ENCODE results near the gene CABLES1. TPM values are rescaled to one million over a fixed set of nuclear protein-coding genes. Genes with fewer than 3 reads are reported as not detected.

CABLES1 gene
- total RNA-seq, 1 donor, result 0.10 TPM

- no peaks in the 10 kb centered on the region for H3K27me3 ChIP-seq (ENCODE audit: insufficient read depth, low read length)
- no peaks in the 10 kb centered on the region for H3K9me3 ChIP-seq (ENCODE audit: low read depth, low read length)
- H3K4me3 ChIP-seq (ENCODE audit: low read length), result no peak overlapping the region
Observed at GRCh38 chr18:23183411-23184150, 48.3 kb downstream of the CABLES1 start.

DNA sequence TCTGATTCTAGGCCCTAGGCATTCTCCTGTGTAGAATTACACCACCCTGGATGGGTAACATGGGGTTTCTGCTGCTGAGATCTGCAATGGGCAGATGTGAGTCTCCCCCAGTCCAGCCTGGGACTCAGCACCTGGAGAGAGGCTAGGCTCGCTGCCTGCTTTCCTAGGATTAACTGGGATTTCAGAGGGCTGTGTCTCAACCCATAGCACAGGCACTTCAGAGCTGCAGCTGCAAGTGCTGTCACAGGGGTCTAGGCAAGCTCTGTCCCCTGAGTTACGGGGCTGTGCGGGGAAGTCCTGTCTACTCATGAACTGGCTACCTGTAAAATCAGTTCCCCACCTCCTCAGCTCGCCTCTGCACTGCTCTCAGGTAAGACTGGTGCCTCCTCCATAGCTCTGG is 51.5 kb downstream of the CABLES1 start:
- Histone ChIP-seq H3K4me3 (ENCODE audit: low read length) (no peak overlapping the region), H3K27me3 (ENCODE audit: insufficient read depth, low read length) (no peaks in the 10 kb centered on the region), H3K4me1 (ENCODE audit: insufficient read depth, low read length) (no peaks in the 10 kb centered on the region), H3K9me3 (ENCODE audit: low read depth, low read length) (no peaks in the 10 kb centered on the region)

More at GRCh38 chr18:23183411-23184150, 48.3 kb downstream of the CABLES1 start:
- H3K4me1 ChIP-seq (ENCODE audit: insufficient read depth, low read length), result no peaks in the 10 kb centered on the region

- Histone ChIP-seq H3K4me3 (ENCODE audit: low read length) (no peak overlapping the region), H3K9me3 (ENCODE audit: low read depth, low read length) (no peaks in the 10 kb centered on the region), H3K27me3 (ENCODE audit: insufficient read depth, low read length) (no peaks in the 10 kb centered on the region), H3K4me1 (ENCODE audit: insufficient read depth, low read length) (no peaks in the 10 kb centered on the region)
Observed at GRCh38 chr18:23188068-23188760, 52.9 kb downstream of the CABLES1 start.

DNA sequence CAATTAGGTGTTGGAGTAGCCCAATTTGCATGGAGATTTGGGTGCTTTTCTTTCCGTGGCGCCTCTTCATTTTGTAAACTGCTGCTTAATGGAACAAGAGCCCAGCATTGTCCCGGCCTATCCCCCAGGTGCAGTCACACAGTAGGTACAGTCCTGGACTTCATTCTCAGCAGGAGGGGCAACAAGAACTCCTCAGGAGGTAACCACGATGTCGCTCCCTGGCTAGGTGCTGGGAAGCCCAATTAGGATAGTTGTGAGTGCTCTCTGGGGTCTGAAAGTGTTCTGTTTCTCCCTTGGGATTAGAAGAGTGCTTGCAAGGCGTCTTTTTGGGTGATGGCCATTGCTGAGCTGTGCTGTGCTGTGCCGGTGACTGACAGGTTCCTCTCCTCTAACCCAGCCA is 53.8 kb downstream of the CABLES1 start:
- no peaks in the 10 kb centered on the region for H3K27me3 ChIP-seq (ENCODE audit: insufficient read depth, low read length)
- no peaks in the 10 kb centered on the region for H3K4me1 ChIP-seq (ENCODE audit: insufficient read depth, low read length)
- no peak overlapping the region for H3K4me3 ChIP-seq (ENCODE audit: low read length)
- no peaks in the 10 kb centered on the region for H3K9me3 ChIP-seq (ENCODE audit: low read depth, low read length)

DNA sequence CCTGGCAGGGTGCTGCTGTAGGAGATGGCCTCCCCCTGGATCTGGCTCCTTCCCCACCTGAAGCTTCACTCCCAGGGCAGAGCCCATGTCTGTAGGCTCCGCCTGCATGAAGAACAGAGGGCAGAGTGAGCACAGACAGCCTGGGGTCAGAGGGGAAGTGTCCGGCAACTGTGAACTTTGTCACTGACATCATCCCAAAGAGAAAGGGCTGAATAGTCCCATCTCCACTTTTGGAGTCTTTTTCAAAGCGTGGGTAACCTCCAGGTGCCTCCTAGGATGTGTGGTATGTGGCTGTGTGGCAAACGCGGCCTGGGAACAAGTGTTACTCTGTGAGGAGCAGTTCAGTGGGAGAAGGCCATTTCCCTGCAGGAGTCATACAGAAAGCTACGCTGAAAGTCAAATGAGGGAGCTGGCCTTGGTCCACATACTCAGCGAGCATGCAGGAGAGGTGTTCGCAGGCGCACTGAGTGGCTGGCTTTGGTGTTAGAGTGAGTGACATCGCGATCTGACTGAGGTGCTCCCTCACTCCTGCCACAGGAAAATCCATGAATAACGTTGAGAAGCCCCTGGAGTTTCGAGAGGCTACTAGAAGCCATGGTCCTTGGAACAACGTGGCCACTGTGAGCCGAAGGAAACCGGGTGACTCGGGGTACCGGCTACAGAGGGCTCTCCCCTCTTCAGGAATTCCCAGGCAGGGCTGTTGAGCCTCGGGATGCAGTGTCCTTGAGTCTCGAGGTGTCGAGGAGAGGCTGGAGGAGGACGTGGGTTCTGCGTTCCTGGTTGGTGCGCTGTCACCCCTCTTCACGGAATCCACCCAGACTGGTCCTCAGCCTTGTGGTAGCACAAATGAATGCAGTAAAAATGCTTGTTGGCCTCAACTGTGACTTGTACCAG is 54.7 kb downstream of the CABLES1 start:
- no peak overlapping the region for H3K4me3 ChIP-seq (ENCODE audit: low read length)
- no peaks in the 10 kb centered on the region for H3K4me1 ChIP-seq (ENCODE audit: insufficient read depth, low read length)
- H3K9me3 ChIP-seq (ENCODE audit: low read depth, low read length), result no peaks in the 10 kb centered on the region
- H3K27me3 ChIP-seq (ENCODE audit: insufficient read depth, low read length), result no peaks in the 10 kb centered on the region

GRCh38 chr18:23191232-23191631 is 55.9 kb downstream of the CABLES1 start:
- Histone ChIP-seq H3K4me3 (ENCODE audit: low read length) (no peak overlapping the region), H3K4me1 (ENCODE audit: insufficient read depth, low read length) (no peaks in the 10 kb centered on the region), H3K9me3 (ENCODE audit: low read depth, low read length) (no peaks in the 10 kb centered on the region), H3K27me3 (ENCODE audit: insufficient read depth, low read length) (no peaks in the 10 kb centered on the region)

DNA sequence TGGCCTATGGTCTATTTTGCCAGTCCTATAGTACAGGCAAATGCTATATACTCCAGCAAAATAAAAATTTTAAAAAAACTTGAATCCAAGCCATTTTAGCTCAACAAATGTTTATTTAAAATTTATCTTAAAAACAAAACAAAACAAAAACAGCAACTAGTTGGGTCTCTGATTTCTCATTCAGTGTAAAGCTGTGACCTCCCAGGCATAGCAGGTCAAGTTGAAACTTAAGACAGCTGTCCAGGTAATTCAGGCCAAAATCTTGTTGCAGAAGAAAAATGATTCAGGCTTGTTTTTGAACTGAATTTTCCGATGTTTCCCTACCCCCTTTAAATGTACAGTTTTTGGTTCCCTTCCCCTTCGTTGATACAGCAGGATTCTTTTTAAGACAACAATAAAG is 58.5 kb downstream of the CABLES1 start:
- Histone ChIP-seq H3K4me3 (ENCODE audit: low read length) (no peak overlapping the region), H3K27me3 (ENCODE audit: insufficient read depth, low read length) (no peaks in the 10 kb centered on the region), H3K4me1 (ENCODE audit: insufficient read depth, low read length) (no peaks in the 10 kb centered on the region), H3K9me3 (ENCODE audit: low read depth, low read length) (no peaks in the 10 kb centered on the region)

- Histone ChIP-seq H3K4me3 (ENCODE audit: low read length) (no peak overlapping the region), H3K4me1 (ENCODE audit: insufficient read depth, low read length) (no peaks in the 10 kb centered on the region), H3K9me3 (ENCODE audit: low read depth, low read length) (no peaks in the 10 kb centered on the region), H3K27me3 (ENCODE audit: insufficient read depth, low read length) (no peaks in the 10 kb centered on the region)
Observed at GRCh38 chr18:23194155-23194996, 59.1 kb downstream of the CABLES1 start.

DNA sequence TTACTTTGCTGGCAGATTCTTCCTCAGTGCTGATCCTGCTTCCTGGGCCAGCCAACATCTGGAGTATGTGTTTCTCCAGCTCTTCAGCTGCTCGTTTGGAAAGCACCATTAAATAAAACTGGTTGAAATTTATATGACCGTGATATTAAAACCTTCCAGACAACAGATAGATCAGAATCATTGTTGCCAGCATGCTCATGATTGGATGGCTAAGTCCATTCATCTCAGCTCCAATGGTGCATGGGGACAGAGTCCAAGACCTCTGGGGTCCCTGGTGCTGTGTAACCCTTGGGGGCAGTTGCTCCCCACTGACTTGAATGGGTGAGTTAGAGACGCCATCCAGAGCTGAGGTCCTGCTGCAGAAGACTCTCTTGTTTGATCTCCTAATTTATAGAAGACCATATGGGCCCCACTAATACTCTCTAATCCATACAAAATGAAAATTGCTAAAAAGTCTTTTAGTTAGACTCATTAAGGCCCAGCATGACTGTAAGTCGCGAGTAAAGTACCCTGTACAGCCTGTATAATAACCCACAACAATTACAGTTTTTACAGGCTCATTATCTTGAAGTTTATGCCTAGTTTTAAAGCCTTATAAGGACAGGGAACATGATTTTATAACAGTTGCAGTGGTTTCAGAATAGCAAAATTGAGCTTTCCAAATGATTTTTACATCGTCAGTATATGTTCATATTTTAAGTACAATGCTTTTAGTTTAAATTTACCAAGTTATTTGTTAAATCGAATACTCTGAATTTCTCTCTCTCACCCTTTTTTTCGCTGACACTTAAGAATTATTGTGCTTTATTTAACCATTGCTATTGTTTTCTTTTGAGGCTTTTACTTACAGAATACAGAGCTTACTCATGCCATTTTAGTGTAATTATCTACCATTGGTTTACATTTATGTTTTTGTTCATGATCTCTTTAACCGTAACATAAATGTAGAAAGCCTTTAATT is 60.0 kb downstream of the CABLES1 start:
- H3K4me1 ChIP-seq (ENCODE audit: insufficient read depth, low read length), result no peaks in the 10 kb centered on the region
- H3K9me3 ChIP-seq (ENCODE audit: low read depth, low read length), result no peaks in the 10 kb centered on the region

GRCh38 chr18:23196119-23197007 is 61.1 kb downstream of the CABLES1 start:
- Histone ChIP-seq H3K4me3 (ENCODE audit: low read length) (no peak overlapping the region), H3K9me3 (ENCODE audit: low read depth, low read length) (no peaks in the 10 kb centered on the region), H3K4me1 (ENCODE audit: insufficient read depth, low read length) (no peaks in the 10 kb centered on the region), H3K27me3 (ENCODE audit: insufficient read depth, low read length) (no peaks in the 10 kb centered on the region)

More for the DNA sequence above, 60.0 kb downstream of the CABLES1 start:
- Histone ChIP-seq H3K4me3 (ENCODE audit: low read length) (no peak overlapping the region), H3K27me3 (ENCODE audit: insufficient read depth, low read length) (no peaks in the 10 kb centered on the region)

DNA sequence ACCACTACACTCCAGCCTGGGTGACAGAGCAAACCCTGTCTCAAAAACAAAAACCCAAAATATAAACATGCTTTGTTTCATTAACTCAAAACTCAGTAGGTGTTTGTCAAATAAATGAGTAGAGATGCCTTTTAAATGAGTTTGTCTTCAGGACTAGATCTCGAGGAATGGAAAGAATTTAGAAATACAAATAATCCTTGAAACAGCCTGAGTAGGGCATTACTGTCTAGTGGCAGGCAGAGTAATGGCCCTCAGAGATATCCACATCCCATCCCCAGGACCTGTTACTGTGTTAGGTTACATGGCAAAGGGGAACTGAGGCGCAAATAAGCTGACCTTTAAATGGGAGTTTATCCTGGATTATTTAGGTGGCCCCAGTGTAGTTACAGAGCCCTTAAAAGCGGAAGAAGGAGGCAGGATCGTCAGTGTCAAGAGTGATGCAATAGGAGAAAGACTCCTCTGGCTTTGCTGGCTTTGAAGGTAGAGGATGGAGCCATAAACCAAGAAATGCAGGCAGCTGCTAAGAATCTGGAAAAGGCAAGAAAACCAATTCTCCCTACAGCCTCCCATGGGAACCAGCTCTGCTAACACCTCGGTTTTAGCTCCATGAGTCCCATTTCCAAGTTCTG is 63.0 kb downstream of the CABLES1 start:
- H3K9me3 ChIP-seq (ENCODE audit: low read depth, low read length), result no peaks in the 10 kb centered on the region
- H3K4me3 ChIP-seq (ENCODE audit: low read length), result no peak overlapping the region
- H3K4me1 ChIP-seq (ENCODE audit: insufficient read depth, low read length), result no peaks in the 10 kb centered on the region
- no peaks in the 10 kb centered on the region for H3K27me3 ChIP-seq (ENCODE audit: insufficient read depth, low read length)

DNA sequence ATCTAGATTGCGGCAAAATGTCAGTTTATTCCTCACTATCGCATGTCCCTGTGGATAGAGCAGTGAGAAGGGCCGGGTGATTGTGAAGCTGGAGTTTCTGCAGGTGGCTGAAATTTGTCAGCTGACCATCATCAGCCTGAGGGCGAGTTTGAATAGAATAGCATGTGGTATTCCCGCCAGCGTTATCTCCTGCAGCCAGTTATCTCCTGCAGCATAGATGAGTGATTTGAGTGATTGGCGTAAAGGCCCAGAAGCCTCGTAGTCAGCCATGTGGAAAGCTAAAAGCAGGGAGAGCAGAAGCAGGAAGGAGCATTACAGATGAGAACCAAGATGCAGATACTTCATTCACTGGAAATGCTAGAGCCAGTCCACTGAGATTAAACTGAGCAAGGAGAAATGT is 65.5 kb downstream of the CABLES1 start:
- no peak overlapping the region for H3K4me3 ChIP-seq (ENCODE audit: low read length)
- H3K9me3 ChIP-seq (ENCODE audit: low read depth, low read length), result no peaks in the 10 kb centered on the region
- no peaks in the 10 kb centered on the region for H3K4me1 ChIP-seq (ENCODE audit: insufficient read depth, low read length)
- H3K27me3 ChIP-seq (ENCODE audit: insufficient read depth, low read length), result no peaks in the 10 kb centered on the region
